ENCODE results near the gene KAZALD1. TPM values are rescaled to one million over a fixed set of nuclear protein-coding genes. Genes with fewer than 3 reads are reported as not detected.

The KAZALD1 gene
- total RNA-seq, 1 experiment from 2014 or later = 12.5 TPM

DNA sequence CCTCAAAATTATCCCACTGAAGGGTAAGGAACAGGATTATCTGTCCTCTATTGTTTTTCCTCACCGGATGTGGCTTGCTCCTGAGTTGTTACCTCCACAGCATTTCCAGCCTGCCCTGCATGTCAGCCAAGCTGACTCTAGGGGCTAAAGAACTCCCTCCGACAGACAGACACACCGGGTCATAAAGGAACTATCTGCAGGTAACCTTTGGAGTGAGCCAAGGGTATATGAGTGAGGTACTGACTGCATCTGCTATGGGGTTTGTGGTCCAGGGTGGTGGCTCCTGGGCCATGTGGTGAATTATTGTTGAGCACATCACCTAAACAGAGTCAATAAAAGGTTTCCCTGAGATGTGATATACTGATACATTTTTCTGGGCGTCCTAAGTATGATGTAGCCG, 6.9 kb upstream of the KAZALD1 start:
- ChIA-PET POLR2A (ENCODE audit: low non-redundant PET) (interaction anchor here (0.6 kb wide), 1 partner anchor 481 kb away, joined by 3 read pairs; no protein-coding TSS in a partner anchor), CTCF (no interaction called here)
- Histone ChIP-seq H3K9me3 (ENCODE audit: low read depth, low read length, poor library complexity, severe bottlenecking) (no peaks in the 10 kb centered on the region), H3K27ac (ENCODE audit: low read depth, low read length, poor library complexity, severe bottlenecking) (no peak overlapping the region), H3K27me3 (replicated peaks; ENCODE audit: insufficient read depth, low read depth, low read length, poor library complexity) (no peaks in the 10 kb centered on the region), H3K36me3 (ENCODE audit: insufficient read depth, low read length, poor library complexity, severe bottlenecking) (no peaks in the 10 kb centered on the region), H3K4me1 (ENCODE audit: insufficient read depth, low read length, poor library complexity, severe bottlenecking) (peaks cover 32% of the 10 kb centered on the region), H3K4me3 (ENCODE audit: low read depth, low read length, poor library complexity, severe bottlenecking) (no peak overlapping the region)
- intact Hi-C loops (cut with micrococcal nuclease; ENCODE audit: unreplicated experiment) = no loop called here
- TF ChIP-seq, protein P1, sequence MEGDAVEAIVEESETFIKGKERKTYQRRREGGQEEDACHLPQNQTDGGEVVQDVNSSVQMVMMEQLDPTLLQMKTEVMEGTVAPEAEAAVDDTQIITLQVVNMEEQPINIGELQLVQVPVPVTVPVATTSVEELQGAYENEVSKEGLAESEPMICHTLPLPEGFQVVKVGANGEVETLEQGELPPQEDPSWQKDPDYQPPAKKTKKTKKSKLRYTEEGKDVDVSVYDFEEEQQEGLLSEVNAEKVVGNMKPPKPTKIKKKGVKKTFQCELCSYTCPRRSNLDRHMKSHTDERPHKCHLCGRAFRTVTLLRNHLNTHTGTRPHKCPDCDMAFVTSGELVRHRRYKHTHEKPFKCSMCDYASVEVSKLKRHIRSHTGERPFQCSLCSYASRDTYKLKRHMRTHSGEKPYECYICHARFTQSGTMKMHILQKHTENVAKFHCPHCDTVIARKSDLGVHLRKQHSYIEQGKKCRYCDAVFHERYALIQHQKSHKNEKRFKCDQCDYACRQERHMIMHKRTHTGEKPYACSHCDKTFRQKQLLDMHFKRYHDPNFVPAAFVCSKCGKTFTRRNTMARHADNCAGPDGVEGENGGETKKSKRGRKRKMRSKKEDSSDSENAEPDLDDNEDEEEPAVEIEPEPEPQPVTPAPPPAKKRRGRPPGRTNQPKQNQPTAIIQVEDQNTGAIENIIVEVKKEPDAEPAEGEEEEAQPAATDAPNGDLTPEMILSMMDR (conservative IDR thresholded peaks at IDR 0.05; ENCODE audit: low read depth, low read length) = no peak
- TF ChIP-seq EZH2 (IDR thresholded peaks at IDR 0.05; ENCODE audit: borderline replicate concordance, low read depth, low read length, poor library complexity, severe bottlenecking) = no peak
- DNase-seq (ENCODE audit: low spot score) = no peak
- BruUV-seq (replicated peaks) = no TSS peak

DNA sequence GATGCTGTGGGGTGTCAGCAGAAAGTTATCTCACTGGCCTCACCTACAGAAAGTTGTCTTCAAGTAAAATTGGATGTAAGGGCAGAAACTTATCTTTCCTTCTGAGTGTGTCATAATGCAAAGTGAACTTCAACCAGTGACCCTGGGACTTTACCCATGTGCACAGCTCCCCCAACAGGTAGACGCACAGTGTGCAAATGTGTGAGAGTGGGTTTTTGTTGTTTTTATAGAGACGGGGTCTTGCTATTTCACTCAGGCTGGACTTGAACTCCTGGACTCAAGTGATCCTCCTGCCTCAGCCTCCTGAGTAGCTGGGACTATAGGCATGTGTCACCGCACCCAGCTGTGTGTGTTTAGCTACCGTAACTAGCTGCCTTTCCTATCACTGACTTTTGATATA, 6.4 kb upstream of the KAZALD1 start:
- TF ChIP-seq, protein P1 (conservative IDR thresholded peaks at IDR 0.05; ENCODE audit: low read depth, low read length) = peak; percentile 41; the same call in 1 of the 2 replicates
- TF ChIP-seq EZH2 (IDR thresholded peaks at IDR 0.05; ENCODE audit: borderline replicate concordance, low read depth, low read length, poor library complexity, severe bottlenecking) = no peak
- Histone ChIP-seq H3K27ac (ENCODE audit: low read depth, low read length, poor library complexity, severe bottlenecking) (no peak overlapping the region), H3K4me3 (ENCODE audit: low read depth, low read length, poor library complexity, severe bottlenecking) (no peak overlapping the region), H3K27me3 (replicated peaks; ENCODE audit: insufficient read depth, low read depth, low read length, poor library complexity) (no peaks in the 10 kb centered on the region), H3K4me1 (ENCODE audit: insufficient read depth, low read length, poor library complexity, severe bottlenecking) (peaks cover 27% of the 10 kb centered on the region), H3K9me3 (ENCODE audit: low read depth, low read length, poor library complexity, severe bottlenecking) (no peaks in the 10 kb centered on the region), H3K36me3 (ENCODE audit: insufficient read depth, low read length, poor library complexity, severe bottlenecking) (no peaks in the 10 kb centered on the region)
- BruUV-seq (replicated peaks) = no TSS peak
- intact Hi-C loops (cut with micrococcal nuclease; ENCODE audit: unreplicated experiment) = no loop called here
- CTCF ChIA-PET = interaction anchor here (0.9 kb wide), 1 partner anchor 12 kb away, joined by 5 read pairs; no protein-coding TSS in a partner anchor
- POLR2A ChIA-PET (ENCODE audit: low non-redundant PET) = interaction anchor here (0.6 kb wide), 1 partner anchor 481 kb away, joined by 3 read pairs; no protein-coding TSS in a partner anchor
- DNase-seq (ENCODE audit: low spot score) = no peak

DNA sequence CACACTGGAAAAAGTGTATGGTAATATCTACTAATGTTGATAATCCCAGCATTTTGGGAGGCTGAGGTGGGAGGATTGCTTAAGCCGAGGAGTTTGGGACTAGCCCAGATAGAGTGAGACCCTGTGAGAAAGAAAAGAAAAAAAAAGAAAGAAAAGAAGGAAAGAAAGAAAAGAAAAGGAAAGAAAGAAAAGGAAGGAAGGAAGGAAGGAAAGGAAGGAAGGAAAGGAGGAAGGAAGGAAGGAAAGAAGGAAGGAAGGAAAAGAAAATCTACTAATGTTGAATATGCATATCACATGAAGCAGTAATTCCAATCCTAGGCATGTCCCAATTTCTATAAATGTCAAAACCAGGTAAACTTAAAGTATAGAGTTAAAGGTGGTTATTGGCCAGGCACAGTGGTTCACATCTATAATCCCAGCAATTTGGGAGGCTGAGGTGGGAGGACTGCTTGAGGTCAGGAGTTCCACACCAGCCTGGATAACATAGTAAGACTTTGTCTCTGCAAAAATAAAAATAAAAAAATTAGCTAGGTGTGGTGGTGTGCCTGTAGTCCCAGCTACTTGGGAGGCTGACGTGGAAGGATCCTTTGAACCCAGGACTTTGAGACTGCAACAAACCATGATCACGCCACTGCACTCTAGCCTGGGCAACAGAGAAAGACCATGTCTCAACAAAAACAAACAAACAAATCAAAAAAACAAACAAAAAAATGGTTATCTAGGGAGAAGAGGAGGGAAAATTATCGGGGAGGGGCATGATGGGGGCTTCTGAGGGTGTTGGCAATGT, 5.2 kb upstream of the KAZALD1 start:
- no peaks in the 10 kb centered on the region for H3K36me3 ChIP-seq (ENCODE audit: insufficient read depth, low read length, poor library complexity, severe bottlenecking)
- intact Hi-C loops (cut with micrococcal nuclease; ENCODE audit: unreplicated experiment) = no loop called here
- no peaks in the 10 kb centered on the region for H3K9me3 ChIP-seq (ENCODE audit: low read depth, low read length, poor library complexity, severe bottlenecking)
- CTCF ChIA-PET = no interaction called here
- peak overlapping the region; percentile 6 for H3K27ac ChIP-seq (ENCODE audit: low read depth, low read length, poor library complexity, severe bottlenecking)
- POLR2A ChIA-PET (ENCODE audit: low non-redundant PET) = no interaction called here
- H3K27me3 ChIP-seq (replicated peaks; ENCODE audit: insufficient read depth, low read depth, low read length, poor library complexity) = no peaks in the 10 kb centered on the region
- H3K4me3 ChIP-seq (ENCODE audit: low read depth, low read length, poor library complexity, severe bottlenecking) = no peak overlapping the region
- DNase-seq (ENCODE audit: low spot score) = no peak
- H3K4me1 ChIP-seq (ENCODE audit: insufficient read depth, low read length, poor library complexity, severe bottlenecking) = peaks cover 26% of the 10 kb centered on the region
- TF ChIP-seq, protein P1 (conservative IDR thresholded peaks at IDR 0.05; ENCODE audit: low read depth, low read length) = no peak
- TF ChIP-seq EZH2 (IDR thresholded peaks at IDR 0.05; ENCODE audit: borderline replicate concordance, low read depth, low read length, poor library complexity, severe bottlenecking) = no peak
- BruUV-seq (replicated peaks) = no TSS peak

Data from A673 (cell line).